Lung (tissue), 12 donors: ENCODE data around the gene THUMPD2. TPM values are rescaled to one million over a fixed set of nuclear protein-coding genes. Genes with fewer than 3 reads are reported as not detected.

Source experiments
- ATAC-seq: fragments of 200-7000 bp; cut with Tn5 transposase; one replicate; pipeline ENCODE4 v1.9.1; 2020; ENCODE audit warnings: moderate number of reproducible peaks; ENCODE audit not compliant: insufficient read depth, low FRiP score
- DNase-seq, 3 donors: peaks; one replicate each; pipeline ENCODE4 v3.0.0-alpha.2; 2013 to 2017
- H3K27ac ChIP-seq, 2 donors: one replicate each; pipeline ENCODE4 v1.5.1; 2013; ENCODE audit warnings: mild to moderate bottlenecking in 2 of 2, moderate library complexity in 2 of 2, control low read depth in 1 of 2, inconsistent platforms in 1 of 2, low read depth in 1 of 2, low read length in 1 of 2
- H3K27me3 ChIP-seq, 3 donors: one replicate each; pipeline ENCODE4 v1.5.1; 2013; ENCODE audit warnings: low read length in 2 of 3; ENCODE audit not compliant: control insufficient read depth in 3 of 3, insufficient read depth in 3 of 3
- H3K36me3 ChIP-seq, 4 donors: one replicate each; pipeline ENCODE4 v1.5.1; 2013; ENCODE audit warnings: low read length in 4 of 4, mild to moderate bottlenecking in 1 of 4, moderate library complexity in 1 of 4; ENCODE audit not compliant: control insufficient read depth in 4 of 4, insufficient read depth in 4 of 4
- H3K4me1 ChIP-seq, 5 donors: one replicate each; pipeline ENCODE4 v1.5.1; 2013; ENCODE audit warnings: low read length in 5 of 5, mild to moderate bottlenecking in 2 of 5, moderate library complexity in 1 of 5; ENCODE audit not compliant: control insufficient read depth in 5 of 5, insufficient read depth in 5 of 5
- H3K4me3 ChIP-seq: one replicate; pipeline ENCODE4 v1.5.1; 2013; ENCODE audit warnings: mild to moderate bottlenecking, control low read depth, moderate library complexity
- H3K9ac ChIP-seq, 2 donors: one replicate each; pipeline ENCODE4 v1.5.1; 2013; ENCODE audit warnings: low read length in 2 of 2, control low read depth in 1 of 2; ENCODE audit not compliant: insufficient read depth in 1 of 2
- H3K9me3 ChIP-seq, 4 donors: one replicate each; pipeline ENCODE4 v1.5.1; 2013; ENCODE audit warnings: low read length in 3 of 4, mild to moderate bottlenecking in 1 of 4, moderate library complexity in 1 of 4; ENCODE audit not compliant: control insufficient read depth in 4 of 4, insufficient read depth in 3 of 4
- WGBS, 2 donors: extraction: QIAGEN DNeasy Blood & Tissue Kit; methylation state at CpG; one replicate each; pipeline ENCODE4 v1.1.7; 2013; 5-methylcytosine and 5-hydroxymethylcytosine counted together
- polyA plus RNA-seq, 2 donors: library from polyadenylated mRNA; stranded (reverse); fragments of 200-250 nt; gene quantifications; one replicate each; pipeline ENCODE4 v1.2.1, GENCODE V29; 2013
- total RNA-seq, 2 donors: library from RNA; depleted of rRNA in 1 of 2; stranded (reverse); fragments of >200 nt in 1 of 2; gene quantifications; one replicate each; pipeline ENCODE4 v1.2.1, GENCODE V29; 2014 to 2021
- TF ChIP-seq, protein P1 (sequence below): IDR thresholded peaks from 2 replicates; pipeline ENCODE4 v1.5.1; 2012; ENCODE audit warnings: mild to moderate bottlenecking; ENCODE audit errors: control extremely low read depth, extremely low read depth
- donor health status: control.
- donor health status: control.
- donor health status: Bipolar disorder and iron deficiency.
- donor health status: healthy.
- donor health status: DM: yes; HTN: yes; CAD: no.

THUMPD2 gene
- total and polyA plus RNA-seq, 4 donors = 6.9 to 28.1 (median 11.5) TPM

DNA sequence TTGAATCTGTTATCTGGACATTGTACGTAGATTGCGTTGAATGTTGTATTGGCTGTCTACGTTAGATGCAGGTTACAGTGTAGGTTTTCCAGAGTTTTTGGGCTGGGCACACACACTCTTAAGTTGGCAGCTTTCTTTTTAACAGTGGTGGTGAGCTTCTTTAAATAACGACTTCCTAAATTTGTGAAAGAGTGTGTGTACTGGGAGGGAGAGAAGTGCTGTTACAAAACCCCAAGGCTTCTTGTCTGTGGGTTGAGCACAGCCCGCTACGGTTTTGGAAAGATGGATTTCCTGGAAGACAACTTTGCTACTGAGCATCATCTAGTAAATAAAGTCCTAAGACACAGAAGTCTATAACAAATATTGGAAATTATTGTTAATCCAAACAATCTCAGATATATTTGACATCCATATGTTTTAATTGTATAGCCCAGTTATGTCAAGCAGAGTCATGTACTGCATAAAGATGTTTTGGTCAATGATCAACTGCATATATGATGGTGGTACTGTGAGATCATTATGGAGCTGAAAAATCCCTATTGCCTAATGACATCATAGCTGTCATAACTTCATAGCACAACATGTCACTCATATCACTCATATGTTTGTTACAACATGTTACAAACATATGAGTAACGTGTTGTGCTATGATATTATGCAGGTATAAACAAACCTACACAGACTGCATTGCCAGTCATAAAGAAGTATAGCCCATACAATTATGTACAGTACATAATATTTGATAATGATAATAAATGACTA, 7.9 kb upstream of the THUMPD2 start:
- ATAC-seq = no peak

DNA sequence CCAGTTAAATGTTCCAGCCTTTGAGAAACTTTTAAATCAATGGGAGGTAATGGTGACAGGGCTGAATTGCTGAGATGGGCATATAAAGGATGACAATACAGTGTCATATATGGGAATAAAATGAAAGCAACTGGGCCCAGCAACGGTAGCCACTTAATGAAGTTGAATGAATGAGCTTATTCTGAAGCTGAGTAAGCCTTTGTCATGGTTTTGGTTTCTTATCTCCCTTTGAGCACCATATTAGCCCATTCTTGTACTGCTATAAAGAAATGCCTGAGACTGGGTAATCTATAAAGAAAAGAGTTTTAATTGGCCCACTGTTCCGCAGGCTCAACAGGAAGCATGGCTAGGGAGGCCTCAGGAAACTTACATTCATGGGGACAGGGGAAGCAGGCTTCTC, 3.5 kb upstream of the THUMPD2 start:
- Histone ChIP-seq H3K4me1 (peaks cover 0 to 8% (median 3%) of the 10 kb centered on the region in 5 donors), H3K9me3 (no peaks in the 10 kb centered on the region), H3K27ac (no peak overlapping the region), H3K36me3 (no peaks in the 10 kb centered on the region), H3K4me3 (no peak overlapping the region), H3K27me3 (no peaks in the 10 kb centered on the region), H3K9ac (no peak overlapping the region)
- DNase-seq = no peak
- ATAC-seq = no peak
- TF ChIP-seq, protein P1, sequence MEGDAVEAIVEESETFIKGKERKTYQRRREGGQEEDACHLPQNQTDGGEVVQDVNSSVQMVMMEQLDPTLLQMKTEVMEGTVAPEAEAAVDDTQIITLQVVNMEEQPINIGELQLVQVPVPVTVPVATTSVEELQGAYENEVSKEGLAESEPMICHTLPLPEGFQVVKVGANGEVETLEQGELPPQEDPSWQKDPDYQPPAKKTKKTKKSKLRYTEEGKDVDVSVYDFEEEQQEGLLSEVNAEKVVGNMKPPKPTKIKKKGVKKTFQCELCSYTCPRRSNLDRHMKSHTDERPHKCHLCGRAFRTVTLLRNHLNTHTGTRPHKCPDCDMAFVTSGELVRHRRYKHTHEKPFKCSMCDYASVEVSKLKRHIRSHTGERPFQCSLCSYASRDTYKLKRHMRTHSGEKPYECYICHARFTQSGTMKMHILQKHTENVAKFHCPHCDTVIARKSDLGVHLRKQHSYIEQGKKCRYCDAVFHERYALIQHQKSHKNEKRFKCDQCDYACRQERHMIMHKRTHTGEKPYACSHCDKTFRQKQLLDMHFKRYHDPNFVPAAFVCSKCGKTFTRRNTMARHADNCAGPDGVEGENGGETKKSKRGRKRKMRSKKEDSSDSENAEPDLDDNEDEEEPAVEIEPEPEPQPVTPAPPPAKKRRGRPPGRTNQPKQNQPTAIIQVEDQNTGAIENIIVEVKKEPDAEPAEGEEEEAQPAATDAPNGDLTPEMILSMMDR = no peak
- 42 to 43% methylated on average over 2 of the region's 2 CpGs for WGBS, 2 donors

More for the DNA sequence above, 7.9 kb upstream of the THUMPD2 start:
- H3K27me3 ChIP-seq = no peaks in the 10 kb centered on the region
- TF ChIP-seq, protein P1 = no peak
- 65 to 78% methylated on average over 7 of the region's 7 CpGs for WGBS, 2 donors
- H3K36me3 ChIP-seq = no peaks in the 10 kb centered on the region
- no peak overlapping the region for H3K4me3 ChIP-seq
- H3K4me1 ChIP-seq = no peaks in the 10 kb centered on the region
- no peak for DNase-seq
- no peak overlapping the region for H3K27ac ChIP-seq
- H3K9ac ChIP-seq = no peak overlapping the region
- H3K9me3 ChIP-seq = no peaks in the 10 kb centered on the region

DNA sequence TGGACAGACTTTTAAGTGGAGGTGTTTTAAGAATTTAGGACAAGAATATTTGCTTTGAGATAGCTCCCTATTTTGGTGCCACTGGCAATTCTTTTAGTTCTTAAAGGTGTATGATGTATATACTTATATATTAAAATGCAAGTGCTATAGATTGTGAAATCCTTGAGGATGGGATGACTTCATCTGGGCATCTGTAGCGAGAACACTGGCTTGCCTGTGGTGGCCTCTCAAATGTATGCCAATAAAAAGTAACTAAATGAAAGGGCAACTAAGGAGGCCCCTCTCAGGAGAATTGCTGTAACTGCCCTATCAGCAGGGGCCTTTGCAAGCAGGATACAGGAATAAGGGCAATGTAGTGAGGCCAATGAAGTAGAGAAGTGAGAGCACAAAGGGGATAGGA, 2.6 kb upstream of the THUMPD2 start:
- no peak for DNase-seq
- WGBS, 2 donors = 55 to 82% methylated on average over 1 of the region's 1 CpG
- peaks cover 0 to 1% (median 0%) of the 10 kb centered on the region in 4 donors for H3K36me3 ChIP-seq
- H3K9me3 ChIP-seq = no peaks in the 10 kb centered on the region
- no peak overlapping the region for H3K27ac ChIP-seq
- ATAC-seq = no peak
- no peak overlapping the region for H3K9ac ChIP-seq
- no peak overlapping the region for H3K4me3 ChIP-seq
- H3K4me1 ChIP-seq = peaks cover 0 to 12% (median 3%) of the 10 kb centered on the region in 5 donors
- TF ChIP-seq, protein P1 = no peak
- no peaks in the 10 kb centered on the region for H3K27me3 ChIP-seq
